AG09309 (cell line): ENCODE measurements around the gene SSTR5.

Experiments used
- DNase-seq: peaks from one replicate; pipeline ENCODE4 v3.0.0-alpha.2; 2010; ENCODE audit warnings: low read depth
- H3K4me3 ChIP-seq: 2 replicates; pipeline ENCODE4 v1.5.1; 2011; ENCODE audit warnings: mild to moderate bottlenecking, low read depth, low read length, moderate library complexity; ENCODE audit not compliant: control insufficient read depth
- TF ChIP-seq, protein P1 (sequence below): IDR thresholded peaks from 2 replicates; pipeline ENCODE4 v1.5.1; 2011; ENCODE audit warnings: mild to moderate bottlenecking, low read depth, low read length, inconsistent platforms; ENCODE audit not compliant: insufficient read depth, control insufficient read depth; ENCODE audit errors: missing control alignments

The SSTR5 gene

DNA sequence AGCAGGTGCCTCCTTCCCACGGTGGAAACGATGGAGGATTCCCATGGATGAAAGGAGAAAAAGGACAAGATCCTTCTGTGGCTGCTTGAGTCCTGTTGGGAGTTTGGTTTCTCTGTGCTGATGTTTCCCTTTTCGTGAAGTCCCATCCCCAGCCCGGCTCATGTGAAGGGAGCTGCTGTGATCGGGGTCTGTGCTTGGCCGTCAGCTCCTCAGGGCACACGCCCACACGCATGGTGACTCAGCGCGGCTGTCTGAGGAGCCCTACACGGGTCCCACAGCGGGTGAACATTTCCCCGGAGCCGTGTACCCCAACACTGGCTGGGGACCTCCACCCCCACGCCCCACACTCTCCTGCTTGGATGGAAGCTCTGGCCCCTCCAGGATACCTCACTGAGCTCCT is 44.5 kb upstream of the SSTR5 start:
- no peak for DNase-seq
- H3K4me3 ChIP-seq, result no peak overlapping the region
- TF ChIP-seq, protein P1, sequence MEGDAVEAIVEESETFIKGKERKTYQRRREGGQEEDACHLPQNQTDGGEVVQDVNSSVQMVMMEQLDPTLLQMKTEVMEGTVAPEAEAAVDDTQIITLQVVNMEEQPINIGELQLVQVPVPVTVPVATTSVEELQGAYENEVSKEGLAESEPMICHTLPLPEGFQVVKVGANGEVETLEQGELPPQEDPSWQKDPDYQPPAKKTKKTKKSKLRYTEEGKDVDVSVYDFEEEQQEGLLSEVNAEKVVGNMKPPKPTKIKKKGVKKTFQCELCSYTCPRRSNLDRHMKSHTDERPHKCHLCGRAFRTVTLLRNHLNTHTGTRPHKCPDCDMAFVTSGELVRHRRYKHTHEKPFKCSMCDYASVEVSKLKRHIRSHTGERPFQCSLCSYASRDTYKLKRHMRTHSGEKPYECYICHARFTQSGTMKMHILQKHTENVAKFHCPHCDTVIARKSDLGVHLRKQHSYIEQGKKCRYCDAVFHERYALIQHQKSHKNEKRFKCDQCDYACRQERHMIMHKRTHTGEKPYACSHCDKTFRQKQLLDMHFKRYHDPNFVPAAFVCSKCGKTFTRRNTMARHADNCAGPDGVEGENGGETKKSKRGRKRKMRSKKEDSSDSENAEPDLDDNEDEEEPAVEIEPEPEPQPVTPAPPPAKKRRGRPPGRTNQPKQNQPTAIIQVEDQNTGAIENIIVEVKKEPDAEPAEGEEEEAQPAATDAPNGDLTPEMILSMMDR, result no peak

DNA sequence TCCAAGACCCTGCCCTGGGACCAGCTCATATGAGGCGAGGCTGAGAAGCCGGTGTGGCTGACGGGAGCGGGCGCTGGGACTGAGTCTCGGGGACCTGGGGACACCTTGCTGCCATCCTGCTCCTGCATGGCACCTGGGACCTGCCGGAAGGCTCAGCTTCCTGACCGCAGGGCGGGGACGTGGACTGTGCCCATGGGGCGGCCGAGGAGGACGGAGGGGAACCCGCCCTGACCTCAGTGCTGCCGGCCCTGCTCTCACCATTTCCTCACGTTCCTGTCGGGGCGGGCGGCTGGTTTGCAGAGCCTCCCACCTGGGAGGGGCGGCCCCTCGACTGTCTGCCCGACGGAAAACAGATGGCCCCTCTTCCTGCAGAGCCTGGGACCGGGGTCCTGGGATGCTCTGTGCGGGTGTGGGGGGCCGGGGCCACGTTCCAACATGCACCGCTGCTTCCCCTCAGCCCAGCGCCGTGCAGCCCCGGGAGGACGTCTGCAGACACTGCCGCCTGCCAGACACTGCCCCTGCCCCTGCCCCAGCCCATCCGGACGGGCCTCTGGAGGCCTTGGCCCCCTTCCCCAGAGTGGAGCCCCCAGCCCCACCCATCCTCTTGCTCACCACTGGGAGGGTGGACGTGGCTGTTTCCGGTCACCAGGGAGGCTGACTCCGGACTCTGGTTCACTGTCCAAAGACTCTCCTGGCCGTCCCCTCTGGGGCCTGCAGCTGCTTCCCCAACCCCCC is 43.9 kb upstream of the SSTR5 start:
- H3K4me3 ChIP-seq, result no peak overlapping the region
- no peak for DNase-seq
- TF ChIP-seq, protein P1, result no peak

DNA sequence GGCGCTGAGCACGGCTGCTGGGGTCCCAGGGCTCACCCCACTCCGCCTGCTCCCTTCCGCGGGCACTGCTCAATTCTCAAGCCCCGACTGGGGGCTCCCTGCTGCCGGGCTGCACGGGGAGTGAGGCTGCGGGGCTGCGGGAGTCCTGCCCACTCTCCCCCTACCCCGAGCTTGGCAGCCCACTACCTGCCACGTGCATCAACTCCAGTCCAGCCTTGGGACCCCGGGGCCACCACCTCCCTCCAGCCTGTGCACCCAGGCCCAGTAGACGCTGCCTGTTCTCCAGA is 43.3 kb upstream of the SSTR5 start:
- H3K4me3 ChIP-seq, result no peak overlapping the region
- TF ChIP-seq, protein P1, result no peak
- no peak for DNase-seq

DNA sequence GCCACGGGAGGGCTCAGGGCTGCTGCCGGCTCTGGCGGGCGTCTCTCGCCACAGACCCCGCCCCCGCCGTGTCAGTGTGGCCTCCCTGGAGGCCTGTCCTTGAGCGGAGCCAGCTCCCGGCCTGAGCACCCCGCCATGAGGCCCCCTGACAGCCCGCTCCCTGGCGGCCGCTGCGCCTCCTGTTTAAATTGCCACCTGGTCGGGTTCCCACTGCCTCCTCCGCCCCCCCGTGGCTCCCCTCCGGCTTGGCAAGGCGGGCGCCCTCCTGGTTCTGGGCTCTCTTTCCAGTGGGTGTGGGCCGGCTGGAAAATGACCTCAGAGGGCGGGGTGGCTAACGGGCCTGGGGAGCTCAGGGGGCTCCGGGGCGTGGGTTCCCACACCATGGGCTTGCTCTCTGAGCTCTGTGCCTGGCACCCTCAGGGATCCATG is 42.1 kb upstream of the SSTR5 start:
- no peak for DNase-seq
- H3K4me3 ChIP-seq, result no peak overlapping the region
- TF ChIP-seq, protein P1, result peak; percentile 18

DNA sequence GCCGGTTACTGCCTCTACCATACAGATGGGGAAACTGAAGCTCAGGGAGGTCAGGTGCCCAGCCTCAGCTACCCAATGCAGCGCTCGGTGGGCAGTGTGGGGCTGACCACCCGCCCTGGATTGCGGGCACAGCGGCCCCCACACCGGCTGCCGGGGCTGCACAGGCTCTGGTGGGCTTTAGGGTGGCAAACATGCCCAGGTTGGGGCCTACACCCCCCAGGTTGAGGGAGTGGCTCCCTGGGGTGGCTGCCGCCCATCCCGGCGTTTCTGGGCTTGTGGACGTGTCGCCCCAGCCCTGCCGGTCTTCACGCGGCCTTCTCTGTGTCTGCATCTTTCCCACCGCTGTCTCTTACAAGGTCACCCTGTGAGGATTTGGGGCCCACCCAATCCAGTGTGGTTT is 40.9 kb upstream of the SSTR5 start:
- H3K4me3 ChIP-seq, result no peak overlapping the region
- TF ChIP-seq, protein P1, result no peak
- DNase-seq, result no peak

DNA sequence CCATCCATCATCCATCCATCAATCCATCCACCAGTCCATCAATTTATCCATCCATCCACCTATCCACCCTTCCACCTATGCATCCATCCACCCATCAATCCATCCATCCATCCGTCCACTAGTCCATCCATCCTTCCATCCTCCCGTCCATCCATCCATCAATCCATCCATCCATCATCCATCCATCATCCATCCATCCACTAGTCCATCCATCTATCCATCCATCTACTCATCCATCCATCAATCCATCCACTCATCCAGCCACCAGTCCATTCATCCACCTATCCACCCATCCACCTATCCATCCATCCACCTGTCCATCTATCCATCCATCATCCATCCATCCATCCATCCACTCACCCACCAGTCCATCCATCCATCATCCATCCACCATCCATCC is 39.9 kb upstream of the SSTR5 start:
- H3K4me3 ChIP-seq, result no peak overlapping the region
- DNase-seq, result no peak
- TF ChIP-seq, protein P1, result no peak

DNA sequence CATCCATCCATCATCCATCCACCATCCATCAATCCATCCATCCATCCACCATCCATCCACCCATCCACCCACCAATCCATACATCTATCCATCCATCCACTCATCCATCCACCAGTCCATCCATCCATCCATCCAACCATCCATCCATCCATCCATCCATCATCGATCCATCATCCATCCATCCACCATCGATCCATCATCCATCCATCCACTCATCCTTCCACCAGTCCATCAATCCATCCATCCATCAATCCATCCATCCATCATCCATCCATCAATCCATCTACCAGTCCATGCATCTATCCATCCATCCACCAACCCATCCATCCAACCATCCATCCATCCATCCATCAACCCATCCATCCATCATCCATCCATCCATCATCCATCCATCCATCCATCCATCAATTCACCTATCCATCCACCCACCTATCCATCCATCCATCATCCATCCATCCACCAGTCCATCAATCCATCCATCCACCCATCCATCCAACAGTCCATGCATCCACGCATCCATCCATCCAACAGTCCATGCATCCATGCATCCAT is 39.3 kb upstream of the SSTR5 start:
- DNase-seq, result no peak
- TF ChIP-seq, protein P1, result no peak

More for the DNA sequence above, 39.3 kb upstream of the SSTR5 start:
- H3K4me3 ChIP-seq, result no peak overlapping the region
